HepG2 (cell line): ENCODE data around the gene NFRKB. TPM values are rescaled to one million over a fixed set of nuclear protein-coding genes. Genes with fewer than 3 reads are reported as not detected.

Experiments used
- ATAC-seq: fragments of 200-7000 bp; cut with Tn5 transposase; 3 replicates; pipeline ENCODE4 v1.9.1; 2020; ENCODE audit warnings: mild to moderate bottlenecking, moderate library complexity
- BruUV-seq: library from RNA; stranded (reverse); fragments of 400-500 nt; replicated peaks from 2 replicates; lab custom pipeline; 2021; lab: Mats Ljungman, UMichigan
- CTCF ChIA-PET: fragments of 300-600 bp; formaldehyde crosslinking; extraction: SDS; loops from one replicate; lab custom pipeline; 2021; ENCODE audit warnings: low total read pairs, inconsistent platforms, low intra/inter-chr PET ratio; lab: Yijun Ruan, JAX
- POLR2A ChIA-PET: fragments of 350-600 bp; sonication (Branson Sonifier 250); formaldehyde crosslinking; loops from one replicate; lab custom pipeline; 2020; ENCODE audit warnings: antibody characterized with exemption, inconsistent platforms; lab: Yijun Ruan, JAX
- DNase-seq: peaks from one replicate; pipeline ENCODE4 v3.0.0-alpha.2; 2015; ENCODE audit warnings: low spot score
- FAIRE-seq: peaks from 3 replicates; lab custom pipeline; 2011; peaks lifted over from hg19 to GRCh38; lab: Jason Lieb, UNC
- H2AFZ ChIP-seq: one replicate; pipeline ENCODE4 v1.6.1; 2011; ENCODE audit warnings: low read length, inconsistent platforms
- H3K27ac ChIP-seq: fragments of 300-600 bp; 3 replicates; pipeline ENCODE4 v1.8.0; 2011; ENCODE audit warnings: mixed run types, mild to moderate bottlenecking, mixed read lengths, low read length, inconsistent platforms; ENCODE audit not compliant: insufficient read depth; ENCODE audit errors: extremely low read length
- H3K27me3 ChIP-seq, 2 experiments: fragments of 200-600 bp in 1 of 2; 2 replicates in 1 of 2; 3 replicates in 1 of 2; pipeline versions ENCODE4 v1.6.0 to v1.8.0; 2011; ENCODE audit warnings: low read length in 2 of 2, mild to moderate bottlenecking in 2 of 2, moderate library complexity in 2 of 2, inconsistent platforms in 1 of 2; ENCODE audit not compliant: insufficient read depth in 2 of 2, control insufficient read depth in 1 of 2
- H3K36me3 ChIP-seq, 2 experiments: fragments of 200-600 bp in 1 of 2; replicated peaks in 1 of 2; 2 replicates in 1 of 2; 3 replicates in 1 of 2; pipeline versions ENCODE4 v1.5.1 to v1.8.0; 2011; ENCODE audit warnings: low read length in 2 of 2, inconsistent platforms in 1 of 2; ENCODE audit not compliant: insufficient read depth in 2 of 2, control insufficient read depth in 1 of 2
- H3K4me1 ChIP-seq: 2 replicates; pipeline ENCODE4 v1.5.1; 2012; ENCODE audit warnings: low read length, inconsistent platforms; ENCODE audit not compliant: insufficient read depth
- H3K4me2 ChIP-seq: 2 replicates; pipeline ENCODE4 v1.6.0; 2011; ENCODE audit warnings: low read depth, low read length, inconsistent platforms
- H3K4me3 ChIP-seq, 3 experiments: fragments of 200-600 bp in 1 of 3; sonication (generic), shearing (Covaris generic) in 1 of 3; replicated peaks in 1 of 3; 2 replicates each; pipeline ENCODE4 v1.5.1; 2011 to 2016; ENCODE audit warnings: low read length in 3 of 3, inconsistent platforms in 2 of 3, low read depth in 2 of 3, mild to moderate bottlenecking in 2 of 3, control low read depth in 1 of 3, mixed read lengths in 1 of 3; ENCODE audit not compliant: insufficient read depth in 1 of 3
- H3K79me2 ChIP-seq: one replicate; pipeline ENCODE4 v1.6.1; 2011; ENCODE audit warnings: low read length, inconsistent platforms; ENCODE audit not compliant: insufficient read depth
- H3K9ac ChIP-seq: 2 replicates; pipeline ENCODE4 v1.6.0; 2011; ENCODE audit warnings: mild to moderate bottlenecking, low read depth, low read length, inconsistent platforms; ENCODE audit not compliant: insufficient read depth
- H3K9me3 ChIP-seq: 2 replicates; pipeline ENCODE4 v1.5.1; 2012; ENCODE audit warnings: mild to moderate bottlenecking, low read length
- H4K20me1 ChIP-seq: 2 replicates; pipeline ENCODE4 v1.6.0; 2011; ENCODE audit warnings: inconsistent platforms, mild to moderate bottlenecking, low read length, moderate library complexity; ENCODE audit not compliant: insufficient read depth
- AKAP8 ChIP-seq: sonication (generic); formaldehyde crosslinking; IDR thresholded peaks from 2 replicates; pipeline ENCODE4 v1.5.1; 2020; ENCODE audit warnings: mild to moderate bottlenecking, missing genetic modification reagents
- BRD4 ChIP-seq: sonication (generic); formaldehyde crosslinking; IDR thresholded peaks from 2 replicates; pipeline ENCODE4 v1.4.0; 2020; ENCODE audit warnings: missing genetic modification reagents
- ELK4 ChIP-seq: sonication (generic); formaldehyde crosslinking; IDR thresholded peaks from 2 replicates; pipeline ENCODE4 v1.9.0; 2021; ENCODE audit warnings: missing genetic modification reagents, borderline replicate concordance
- HOXA5 ChIP-seq: sonication (generic); formaldehyde crosslinking; IDR thresholded peaks from 2 replicates; pipeline ENCODE4 v1.4.0; 2020; ENCODE audit warnings: missing genetic modification reagents
- KLF9 ChIP-seq: IDR thresholded peaks from 2 replicates; pipeline ENCODE4 v1.6.1; 2016; ENCODE audit warnings: low read depth
- ONECUT2 ChIP-seq: sonication (generic); formaldehyde crosslinking; IDR thresholded peaks from 2 replicates; pipeline ENCODE4 v1.4.0; 2020; ENCODE audit warnings: missing genetic modification reagents
- PRMT3 ChIP-seq: sonication (generic); formaldehyde crosslinking; IDR thresholded peaks from 2 replicates; pipeline ENCODE4 v1.8.1; 2022; ENCODE audit warnings: low read depth, mild to moderate bottlenecking, moderate library complexity, missing genetic modification reagents, borderline replicate concordance
- ZNF552 ChIP-seq: sonication (generic); formaldehyde crosslinking; IDR thresholded peaks from 2 replicates; pipeline ENCODE4 v1.9.0; 2022; ENCODE audit warnings: missing genetic modification reagents, mild to moderate bottlenecking, borderline replicate concordance
- ZNF83 ChIP-seq: sonication (generic); formaldehyde crosslinking; IDR thresholded peaks from 2 replicates; pipeline ENCODE4 v1.4.0; 2020; ENCODE audit warnings: missing genetic modification reagents, mild to moderate bottlenecking, borderline replicate concordance
- WGBS: methylation state at CpG from one replicate; pipeline ENCODE4 v1.1.6; 2017; ENCODE audit warnings: low lambda C conversion rate; 5-methylcytosine and 5-hydroxymethylcytosine counted together
- in situ Hi-C: cut with HindIII; loops from 2 replicates; pipeline ENCODE4 v1.10.0; 2017; ENCODE audit warnings: low pct_unique_long_range_greater_than_20kb; ENCODE audit not compliant: extremely low pct_ligation_motif_present
- intact Hi-C: fragments of 100-400 bp; cut with micrococcal nuclease; formaldehyde crosslinking; loops from one replicate; pipeline ENCODE4 v1.10.0; 2022; ENCODE audit not compliant: unreplicated experiment
- polyA plus RNA-seq, 8 experiments: library from polyadenylated mRNA; depleted of rRNA in 3 of 8; stranded (reverse) in 7 of 8; unstranded in 1 of 8; fragments of >200 nt; fragmentation: Illumina TruSeq in 4 of 8; extraction: Trizol in 4 of 8; gene quantifications; 2 replicates each; pipeline versions ENCODE4 v1.2.1 to v1.2.3, GENCODE V29; 2011 to 2016; ENCODE audit warnings: low read depth in 4 of 8, missing spikeins in 1 of 8, mixed read lengths in 1 of 8; ENCODE audit not compliant: insufficient read depth in 1 of 8
- total RNA-seq, 5 experiments: library from RNA; depleted of rRNA; stranded (reverse); fragments of >200 nt; fragmentation: Illumina TruSeq; extraction: Trizol; gene quantifications; 2 replicates each; pipeline ENCODE4 v1.2.3, GENCODE V29; 2016; ENCODE audit warnings: low read depth in 1 of 5
- TF ChIP-seq, protein P1 (sequence below): IDR thresholded peaks from 2 replicates; pipeline ENCODE4 v1.4.0; 2020; ENCODE audit warnings: mild to moderate bottlenecking, missing genetic modification reagents
- TF ChIP-seq, protein P2 (sequence below): sonication (generic); formaldehyde crosslinking; IDR thresholded peaks from 2 replicates; pipeline ENCODE4 v1.4.0; 2020; ENCODE audit warnings: mild to moderate bottlenecking, missing genetic modification reagents

The NFRKB gene
- total and polyA plus RNA-seq, 2 of the 13 experiments (the other 11 are each of a cell fraction or from before 2014, with no cell fraction given) = 22.9 to 23.7 TPM

DNA sequence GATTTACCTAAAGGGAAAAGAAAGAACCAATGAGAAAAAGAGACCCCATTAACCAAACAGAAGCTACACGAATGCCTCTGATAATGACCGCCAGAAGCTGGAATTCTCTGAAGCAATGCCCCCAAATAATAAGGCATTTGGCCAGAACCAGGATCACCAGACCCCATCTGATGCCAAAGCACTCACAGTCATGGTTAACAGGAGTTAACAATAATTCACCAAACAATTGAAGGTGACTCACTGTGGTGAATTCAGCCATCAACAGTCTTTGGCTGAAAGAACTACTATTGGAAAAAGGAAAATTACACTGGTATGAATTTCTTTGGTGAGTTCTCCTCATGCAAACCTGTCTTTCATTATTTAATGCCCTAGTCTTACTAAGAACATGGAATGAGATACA lies 21.9 kb upstream of the NFRKB start (continued):
- TF ChIP-seq, protein P1, sequence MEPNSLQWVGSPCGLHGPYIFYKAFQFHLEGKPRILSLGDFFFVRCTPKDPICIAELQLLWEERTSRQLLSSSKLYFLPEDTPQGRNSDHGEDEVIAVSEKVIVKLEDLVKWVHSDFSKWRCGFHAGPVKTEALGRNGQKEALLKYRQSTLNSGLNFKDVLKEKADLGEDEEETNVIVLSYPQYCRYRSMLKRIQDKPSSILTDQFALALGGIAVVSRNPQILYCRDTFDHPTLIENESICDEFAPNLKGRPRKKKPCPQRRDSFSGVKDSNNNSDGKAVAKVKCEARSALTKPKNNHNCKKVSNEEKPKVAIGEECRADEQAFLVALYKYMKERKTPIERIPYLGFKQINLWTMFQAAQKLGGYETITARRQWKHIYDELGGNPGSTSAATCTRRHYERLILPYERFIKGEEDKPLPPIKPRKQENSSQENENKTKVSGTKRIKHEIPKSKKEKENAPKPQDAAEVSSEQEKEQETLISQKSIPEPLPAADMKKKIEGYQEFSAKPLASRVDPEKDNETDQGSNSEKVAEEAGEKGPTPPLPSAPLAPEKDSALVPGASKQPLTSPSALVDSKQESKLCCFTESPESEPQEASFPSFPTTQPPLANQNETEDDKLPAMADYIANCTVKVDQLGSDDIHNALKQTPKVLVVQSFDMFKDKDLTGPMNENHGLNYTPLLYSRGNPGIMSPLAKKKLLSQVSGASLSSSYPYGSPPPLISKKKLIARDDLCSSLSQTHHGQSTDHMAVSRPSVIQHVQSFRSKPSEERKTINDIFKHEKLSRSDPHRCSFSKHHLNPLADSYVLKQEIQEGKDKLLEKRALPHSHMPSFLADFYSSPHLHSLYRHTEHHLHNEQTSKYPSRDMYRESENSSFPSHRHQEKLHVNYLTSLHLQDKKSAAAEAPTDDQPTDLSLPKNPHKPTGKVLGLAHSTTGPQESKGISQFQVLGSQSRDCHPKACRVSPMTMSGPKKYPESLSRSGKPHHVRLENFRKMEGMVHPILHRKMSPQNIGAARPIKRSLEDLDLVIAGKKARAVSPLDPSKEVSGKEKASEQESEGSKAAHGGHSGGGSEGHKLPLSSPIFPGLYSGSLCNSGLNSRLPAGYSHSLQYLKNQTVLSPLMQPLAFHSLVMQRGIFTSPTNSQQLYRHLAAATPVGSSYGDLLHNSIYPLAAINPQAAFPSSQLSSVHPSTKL (CRISPR knock-in tag) = no peak
- TF ChIP-seq ONECUT2 (no peak), HOXA5 (no peak), BRD4 (CRISPR knock-in tag) (no peak), KLF9 (CRISPR knock-in tag) (no peak), AKAP8 (no peak), ZNF552 (CRISPR knock-in tag) (no peak)
- TF ChIP-seq, protein P2, sequence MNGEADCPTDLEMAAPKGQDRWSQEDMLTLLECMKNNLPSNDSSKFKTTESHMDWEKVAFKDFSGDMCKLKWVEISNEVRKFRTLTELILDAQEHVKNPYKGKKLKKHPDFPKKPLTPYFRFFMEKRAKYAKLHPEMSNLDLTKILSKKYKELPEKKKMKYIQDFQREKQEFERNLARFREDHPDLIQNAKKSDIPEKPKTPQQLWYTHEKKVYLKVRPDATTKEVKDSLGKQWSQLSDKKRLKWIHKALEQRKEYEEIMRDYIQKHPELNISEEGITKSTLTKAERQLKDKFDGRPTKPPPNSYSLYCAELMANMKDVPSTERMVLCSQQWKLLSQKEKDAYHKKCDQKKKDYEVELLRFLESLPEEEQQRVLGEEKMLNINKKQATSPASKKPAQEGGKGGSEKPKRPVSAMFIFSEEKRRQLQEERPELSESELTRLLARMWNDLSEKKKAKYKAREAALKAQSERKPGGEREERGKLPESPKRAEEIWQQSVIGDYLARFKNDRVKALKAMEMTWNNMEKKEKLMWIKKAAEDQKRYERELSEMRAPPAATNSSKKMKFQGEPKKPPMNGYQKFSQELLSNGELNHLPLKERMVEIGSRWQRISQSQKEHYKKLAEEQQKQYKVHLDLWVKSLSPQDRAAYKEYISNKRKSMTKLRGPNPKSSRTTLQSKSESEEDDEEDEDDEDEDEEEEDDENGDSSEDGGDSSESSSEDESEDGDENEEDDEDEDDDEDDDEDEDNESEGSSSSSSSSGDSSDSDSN (CRISPR knock-in tag) = no peak

- FAIRE-seq (no peak), ATAC-seq (no peak), DNase-seq (no peak)
- Histone ChIP-seq H3K36me3 (peaks cover 18 to 50% of the 10 kb centered on the region in 2 experiments), H4K20me1 (no peaks in the 10 kb centered on the region), H3K4me1 (no peaks in the 10 kb centered on the region), H3K27me3 (no peaks in the 10 kb centered on the region), H3K4me2 (no peak overlapping the region), H3K9ac (no peak overlapping the region), H3K9me3 (no peaks in the 10 kb centered on the region), H3K27ac (no peak overlapping the region), H3K4me3 (no peak overlapping the region), H3K79me2 (no peaks in the 10 kb centered on the region), H2AFZ (no peak overlapping the region)
- BruUV-seq = no TSS peak
- intact Hi-C loops = no loop called here
- POLR2A ChIA-PET = interaction anchor here (0.6 kb wide), 1 partner anchor 91 kb away, joined by 3 read pairs; the partner anchor contains the start of gene PRDM10
- in situ Hi-C loops = no loop called here
- CTCF ChIA-PET = no interaction called here
- WGBS = 79% methylated on average over 3 of the region's 3 CpGs
- TF ChIP-seq ZNF83 (CRISPR knock-in tag) (no peak), ELK4 (CRISPR knock-in tag) (no peak), PRMT3 (CRISPR knock-in tag) (no peak)
These were observed 15.9 kb upstream of the NFRKB start for GRCh38 chr11:129911298-129911697.
